Measurements from ENCODE around the gene EML1.
A peak's percentile ranks its signal among the peaks of the same experiment; 100 is the strongest.

EML1 gene

GRCh38 chr14:99872786-99873440, 79.7 kb downstream of the EML1 start:
- no peak for DNase-seq (ENCODE audit: low read depth)

GRCh38 chr14:99873653-99874052, 80.4 kb downstream of the EML1 start:
- DNase-seq (ENCODE audit: low read depth): no peak

GRCh38 chr14:99874306-99874705, 81.1 kb downstream of the EML1 start:
- DNase-seq (ENCODE audit: low read depth): no peak

GRCh38 chr14:99875421-99875820, 82.2 kb downstream of the EML1 start:
- DNase-seq (ENCODE audit: low read depth): no peak

- no peak for DNase-seq (ENCODE audit: low read depth)
These were observed 82.6 kb downstream of the EML1 start for GRCh38 chr14:99875836-99876235.

GRCh38 chr14:99876406-99876805, 83.2 kb downstream of the EML1 start:
- DNase-seq (ENCODE audit: low read depth): no peak

GRCh38 chr14:99878563-99878962, 85.3 kb downstream of the EML1 start:
- no peak for DNase-seq (ENCODE audit: low read depth)

- DNase-seq (ENCODE audit: low read depth): no peak
These were observed 86.4 kb downstream of the EML1 start for GRCh38 chr14:99879401-99880295.

- no peak for DNase-seq (ENCODE audit: low read depth)
These were observed 87.6 kb downstream of the EML1 start for GRCh38 chr14:99880651-99881420.

GRCh38 chr14:99883866-99884650, 90.8 kb downstream of the EML1 start:
- no peak for DNase-seq (ENCODE audit: low read depth)

GRCh38 chr14:99884834-99885648, 91.8 kb downstream of the EML1 start:
- DNase-seq (ENCODE audit: low read depth): peak; percentile 22

- no peak for DNase-seq (ENCODE audit: low read depth)
These were observed 92.4 kb downstream of the EML1 start for GRCh38 chr14:99885649-99885958.

- no peak for DNase-seq (ENCODE audit: low read depth)
These were observed 94.2 kb downstream of the EML1 start for GRCh38 chr14:99887407-99887806.

GRCh38 chr14:99888149-99888548, 94.9 kb downstream of the EML1 start:
- DNase-seq (ENCODE audit: low read depth): no peak

GRCh38 chr14:99889268-99889667, 96.1 kb downstream of the EML1 start:
- no peak for DNase-seq (ENCODE audit: low read depth)

GRCh38 chr14:99891266-99891665, 98.1 kb downstream of the EML1 start:
- no peak for DNase-seq (ENCODE audit: low read depth)

- no peak for DNase-seq (ENCODE audit: low read depth)
These were observed 98.7 kb downstream of the EML1 start for GRCh38 chr14:99891900-99892299.

GRCh38 chr14:99892406-99892805, 99.2 kb downstream of the EML1 start:
- no peak for DNase-seq (ENCODE audit: low read depth)

GRCh38 chr14:99896361-99896760, 103.1 kb downstream of the EML1 start:
- no peak for DNase-seq (ENCODE audit: low read depth)

GRCh38 chr14:99899578-99900178, 106.5 kb downstream of the EML1 start:
- no peak for DNase-seq (ENCODE audit: low read depth)

- no peak for DNase-seq (ENCODE audit: low read depth)
These were observed 109.7 kb downstream of the EML1 start for GRCh38 chr14:99902925-99903324.

All from CMK (cell line).